Measurements from ENCODE around the gene SAFB2.

Gene SAFB2

GRCh38 chr19:5622465-5623396, at the start of gene SAFB2, which contains the start of gene SAFB:
Gene SAFB2, minus strand, starts transcription at chr19:5622776. Its CDS starts 61 bp downstream, at chr19:5622715.
Gene SAFB, plus strand, starts transcription at chr19:5623083. Its CDS starts 123 bp downstream, at chr19:5623206.
- intact Hi-C loops (cut with DNase I) = loop anchor here (5.0 kb wide), 1 partner anchor 60 kb away; the partner anchor contains the start of genes HSD11B1L and MICOS13

GRCh38 chr19:5671600-5671999, 49.0 kb upstream of the SAFB2 start:
- DNase-seq = no peak
- intact Hi-C loops (cut with DNase I) = no loop called here

More at GRCh38 chr19:5622465-5623396, at the start of gene SAFB2, which contains the start of gene SAFB:
- DNase-seq = peak; percentile 93 to 99 (median 98)

GRCh38 chr19:5669212-5669611, 46.6 kb upstream of the SAFB2 start:
- no peak for DNase-seq
- intact Hi-C loops (cut with DNase I) = no loop called here

- DNase-seq = no peak
- intact Hi-C loops (cut with DNase I) = no loop called here
These were observed 45.2 kb upstream of the SAFB2 start for GRCh38 chr19:5667751-5668271.

DNA sequence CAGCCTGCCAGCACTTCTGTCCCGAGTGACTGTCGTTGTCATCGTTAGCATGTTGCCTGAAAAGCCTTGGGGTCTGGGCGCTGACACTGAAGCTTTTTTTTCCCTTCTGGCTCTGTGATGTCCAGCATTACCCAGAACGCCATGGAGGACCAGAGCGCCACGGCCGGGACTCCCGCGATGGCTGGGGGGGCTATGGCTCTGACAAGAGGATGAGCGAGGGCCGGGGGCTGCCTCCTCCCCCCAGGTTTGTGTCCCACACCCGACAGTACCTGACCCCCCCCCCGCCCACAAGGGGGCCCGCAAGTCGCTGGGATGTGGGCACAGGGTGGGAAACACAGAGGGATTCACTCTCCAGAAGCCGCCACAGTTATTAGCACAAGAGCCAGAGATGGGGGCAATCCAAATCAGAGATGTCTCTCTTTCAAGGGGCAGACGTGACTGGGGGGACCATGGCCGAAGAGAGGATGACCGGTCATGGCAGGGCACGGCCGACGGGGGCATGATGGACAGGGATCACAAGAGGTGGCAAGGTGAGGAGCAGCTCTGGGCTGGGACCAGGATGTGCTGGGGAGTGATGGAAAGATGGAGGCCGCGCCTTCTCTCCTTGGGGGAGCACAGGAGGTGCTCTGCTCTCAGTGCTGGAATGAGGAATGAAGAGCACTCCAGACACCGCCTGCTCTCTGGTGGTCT, 44.5 kb upstream of the SAFB2 start:
- no peak for DNase-seq
- intact Hi-C loops (cut with DNase I) = no loop called here

- peak in 1 of 42 donors; percentile 1 for DNase-seq
- intact Hi-C loops (cut with DNase I) = no loop called here
These were observed 43.4 kb upstream of the SAFB2 start for GRCh38 chr19:5665781-5666513.

GRCh38 chr19:5664515-5664914, 41.9 kb upstream of the SAFB2 start:
- intact Hi-C loops (cut with DNase I) = no loop called here

DNA sequence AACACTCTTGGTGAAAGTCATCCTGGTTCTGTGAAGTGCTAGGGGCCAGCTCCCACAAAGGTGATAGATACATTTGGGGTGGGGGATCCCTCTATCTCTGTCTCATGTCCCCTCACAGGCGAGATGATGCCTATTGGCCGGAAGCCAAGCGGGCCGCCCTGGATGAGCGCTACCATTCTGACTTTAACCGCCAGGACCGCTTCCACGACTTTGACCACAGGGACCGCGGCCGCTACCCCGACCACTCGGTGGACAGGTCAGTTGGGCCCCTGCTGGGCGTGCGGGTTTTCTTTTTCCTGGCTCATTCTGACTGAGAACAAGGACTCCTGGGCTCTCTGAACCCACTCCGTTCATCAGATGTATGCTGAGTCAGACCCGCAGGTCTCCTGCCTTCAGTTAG, 41.3 kb upstream of the SAFB2 start:
- peak in 1 of 42 donors; percentile 32 for DNase-seq
- intact Hi-C loops (cut with DNase I) = no loop called here

More at GRCh38 chr19:5664515-5664914, 41.9 kb upstream of the SAFB2 start:
- DNase-seq = no peak

- intact Hi-C loops (cut with DNase I) = no loop called here
- peak in 1 of 42 donors; percentile 13 for DNase-seq
These were observed 38.9 kb upstream of the SAFB2 start for GRCh38 chr19:5661483-5661882.

DNA sequence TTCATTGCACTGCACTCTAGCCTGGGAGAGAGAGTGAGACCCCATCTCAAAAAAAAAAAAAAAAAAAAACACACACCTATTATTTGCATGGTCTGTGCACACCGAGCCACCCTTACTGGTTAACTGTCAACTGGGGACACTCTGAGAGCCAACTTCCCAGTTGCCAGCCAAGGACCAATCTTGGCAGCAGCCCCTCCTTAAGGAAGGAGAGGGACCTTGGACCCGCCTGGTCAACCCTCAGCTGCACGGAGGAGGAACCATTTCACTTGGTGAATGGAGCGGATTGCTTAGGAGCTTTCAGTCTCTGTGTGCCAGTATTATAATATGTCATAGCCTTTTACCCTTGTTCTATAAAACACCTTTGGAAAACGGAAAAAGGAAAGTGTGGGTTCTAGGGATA, 32.8 kb upstream of the SAFB2 start:
- intact Hi-C loops (cut with DNase I) = no loop called here
- peak in 1 of 42 donors; percentile 23 for DNase-seq

- intact Hi-C loops (cut with DNase I) = no loop called here
- peak in 1 of 42 donors; percentile 7 for DNase-seq
These were observed 32.4 kb upstream of the SAFB2 start for GRCh38 chr19:5654931-5655330.

DNA sequence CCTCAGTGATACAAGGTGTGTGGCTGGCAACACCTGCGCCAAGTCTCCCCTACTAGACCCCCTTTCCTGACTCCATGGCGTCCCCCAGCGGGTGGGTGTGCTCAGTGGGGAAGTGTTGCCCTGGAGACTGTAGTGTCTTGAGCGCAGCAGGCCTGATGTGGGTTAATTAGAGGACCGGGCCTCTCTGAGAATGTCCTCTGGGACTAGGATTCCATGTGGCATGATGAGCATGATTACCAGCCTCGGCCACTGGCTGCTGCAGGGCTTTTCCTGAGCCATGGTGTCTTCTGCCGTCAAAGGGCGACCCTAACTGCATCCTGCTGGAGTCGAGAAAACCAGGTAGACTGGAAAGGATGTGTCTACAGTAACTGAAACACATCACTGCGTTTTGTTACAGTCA, 29.7 kb upstream of the SAFB2 start:
- DNase-seq = peak in 1 of 42 donors; percentile 26
- intact Hi-C loops (cut with DNase I) = no loop called here

DNA sequence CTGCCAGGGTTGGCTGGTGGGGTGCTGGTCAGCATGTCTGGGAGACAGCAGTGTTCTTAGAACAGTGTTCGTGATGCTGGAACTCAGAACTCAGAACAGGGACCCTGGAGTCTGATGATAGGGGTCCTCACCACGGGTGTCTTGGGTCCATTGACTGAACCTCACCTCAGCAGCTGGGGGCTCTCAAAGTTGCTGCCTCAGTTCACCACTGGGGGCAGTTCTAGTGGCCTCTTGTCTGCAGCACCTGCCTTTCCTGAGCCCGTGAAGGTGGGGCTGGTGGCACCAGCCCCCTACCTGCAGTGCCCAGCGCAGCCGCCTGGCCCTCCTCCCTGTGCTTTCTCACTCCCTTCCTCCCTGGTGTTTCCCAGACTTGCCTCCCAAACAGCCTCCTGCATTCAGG, 28.8 kb upstream of the SAFB2 start:
- intact Hi-C loops (cut with DNase I) = no loop called here
- DNase-seq = peak in 1 of 42 donors; percentile 5

GRCh38 chr19:5648464-5648863, 25.9 kb upstream of the SAFB2 start:
- intact Hi-C loops (cut with DNase I) = no loop called here
- no peak for DNase-seq

DNA sequence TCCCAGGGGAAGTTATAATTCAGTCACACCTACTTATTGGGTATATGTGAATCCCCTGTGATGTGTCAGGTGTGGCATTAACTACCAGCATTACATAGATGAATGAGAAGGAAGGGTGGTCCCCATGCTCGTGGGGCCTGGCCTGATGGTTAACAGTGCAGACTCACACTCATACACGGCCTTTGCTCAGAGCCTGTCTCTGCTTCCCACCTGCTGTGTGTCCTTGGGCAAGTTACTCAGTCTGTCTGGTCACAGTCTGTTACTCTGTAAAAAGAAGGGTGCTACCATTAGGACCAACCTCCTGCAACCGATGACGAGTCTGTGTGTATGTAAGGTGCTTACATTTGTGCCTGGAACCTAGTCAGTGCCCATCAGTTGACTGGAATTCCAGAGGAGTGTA, 24.1 kb upstream of the SAFB2 start:
- DNase-seq = no peak
- intact Hi-C loops (cut with DNase I) = no loop called here

- DNase-seq = no peak
- intact Hi-C loops (cut with DNase I) = no loop called here
These were observed 22.8 kb upstream of the SAFB2 start for GRCh38 chr19:5645409-5645808.

GRCh38 chr19:5644037-5644436, 21.5 kb upstream of the SAFB2 start:
- intact Hi-C loops (cut with DNase I) = no loop called here
- DNase-seq = no peak

GRCh38 chr19:5643060-5643459, 20.5 kb upstream of the SAFB2 start:
- intact Hi-C loops (cut with DNase I) = no loop called here
- no peak for DNase-seq

DNA sequence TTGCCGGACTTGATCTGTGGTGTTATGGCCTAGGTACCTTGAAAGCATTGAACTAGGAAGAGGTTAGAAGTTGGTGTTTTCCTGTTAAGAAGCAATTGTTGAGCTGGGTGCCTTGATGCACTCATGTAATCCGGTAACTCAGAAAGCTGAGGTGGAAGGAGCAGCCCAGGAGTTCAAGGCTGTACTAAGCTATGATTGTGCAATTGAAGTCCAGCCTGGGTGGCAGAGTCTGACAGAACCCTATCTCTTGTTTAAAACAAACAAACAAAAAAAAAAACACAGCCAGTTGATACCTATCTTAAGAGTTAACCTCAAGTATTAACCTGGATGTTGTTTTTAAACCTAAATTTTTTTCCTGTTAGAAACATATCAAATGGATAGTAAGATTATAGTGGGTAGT, 19.6 kb upstream of the SAFB2 start:
- intact Hi-C loops (cut with DNase I) = no loop called here
- no peak for DNase-seq
